Globus pallidus (tissue), 1 donor: ENCODE data around the gene MDH2.
"Not testable (repeated sequence)": the region's sequence is repeated elsewhere in the genome, so short reads cannot be mapped to it uniquely, and the experiment has no call there.

Experiments used
- DNase-seq: peaks from one replicate; pipeline ENCODE4 v3.0.0-alpha.2; 2015; ENCODE audit warnings: low spot score

Gene MDH2

GRCh38 chr7:76047811-76048667, at the start of gene MDH2, which contains the start of gene STYXL1:
Gene MDH2, plus strand, starts transcription at chr7:76048106. Its CDS starts 55 bp downstream, at chr7:76048161.
Gene STYXL1, minus strand, starts transcription at chr7:76048000. Its CDS starts 17,477 bp downstream, at chr7:76030523.
- peak; percentile 90 for DNase-seq

DNA sequence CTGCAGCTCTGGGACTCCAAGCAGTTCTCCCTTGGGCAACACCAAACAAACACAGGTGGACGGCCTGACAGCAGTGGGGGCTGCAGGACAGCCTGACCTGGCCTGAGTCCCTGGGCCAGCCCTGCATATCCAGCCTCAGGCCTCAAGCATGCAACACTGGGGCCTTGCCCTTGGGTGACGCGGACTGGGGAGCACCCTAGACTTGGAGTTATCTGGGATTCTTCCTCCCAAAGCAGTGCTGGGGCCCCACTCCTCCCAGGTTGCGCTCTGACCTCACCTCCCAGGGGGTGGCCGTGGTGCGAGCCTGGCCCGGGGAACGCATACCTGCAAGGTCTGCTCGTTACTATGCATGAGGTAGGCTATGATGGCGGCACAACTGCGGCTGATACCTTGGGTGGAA, 47.3 kb upstream of the MDH2 start:
- no peak for DNase-seq

DNA sequence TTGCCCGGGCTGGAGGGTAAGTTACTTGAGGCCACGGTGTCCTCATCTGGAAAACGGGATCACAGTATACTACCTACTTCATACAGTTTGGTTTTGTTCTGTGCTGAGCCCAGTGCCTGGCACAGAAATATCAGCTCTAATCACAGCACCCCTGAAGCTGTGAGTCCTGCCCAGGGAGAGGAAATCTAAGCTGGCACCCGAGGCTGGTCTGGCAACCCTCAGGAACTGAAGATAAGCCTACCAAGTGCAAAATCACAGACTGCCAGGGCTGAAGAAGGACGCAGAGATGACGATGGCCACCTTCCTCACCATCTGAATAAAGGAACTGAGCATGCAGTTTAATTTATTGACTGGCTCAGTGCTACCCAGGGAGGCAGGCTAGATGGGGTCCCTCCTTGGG, 45.8 kb upstream of the MDH2 start:
- no peak for DNase-seq

DNA sequence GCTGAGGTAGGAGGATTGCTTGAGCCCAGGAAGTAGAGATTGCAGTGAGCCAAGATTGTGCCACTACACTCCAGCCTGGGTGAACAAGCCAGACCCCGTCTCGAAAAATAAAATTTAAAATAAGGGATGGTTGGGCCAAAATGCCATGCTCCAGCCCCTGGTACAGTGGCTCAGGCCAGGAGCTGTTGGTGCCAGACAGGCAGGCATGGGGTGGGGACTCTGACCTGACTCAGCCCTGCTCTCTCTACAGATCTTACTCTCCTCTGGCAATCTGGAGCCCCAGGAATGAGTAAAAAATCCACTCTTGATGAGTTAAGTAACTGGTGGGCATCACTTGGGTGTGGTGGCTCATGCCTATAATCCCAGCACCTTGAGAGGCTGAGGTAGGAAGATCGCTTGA, 45.1 kb upstream of the MDH2 start:
- no peak for DNase-seq

DNA sequence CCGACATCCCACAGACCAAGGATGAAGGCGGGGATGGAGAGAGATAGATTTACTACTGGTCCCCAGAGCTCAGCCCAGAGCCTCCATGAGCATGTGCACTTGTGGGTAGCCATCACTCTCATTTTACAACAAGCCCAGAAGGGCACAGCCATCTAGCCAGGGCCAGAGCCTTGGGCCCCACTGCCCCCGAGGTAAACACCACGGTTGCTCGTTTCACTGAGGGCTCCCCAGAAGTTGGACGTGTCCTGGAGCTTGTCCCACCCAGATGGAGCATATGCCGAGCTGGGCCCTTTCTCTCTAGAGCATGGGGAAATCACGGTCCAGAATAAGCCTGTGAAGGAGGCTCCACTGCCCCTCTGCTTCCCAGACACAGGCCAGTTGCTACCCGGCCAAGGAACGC, 44.6 kb upstream of the MDH2 start:
- DNase-seq = no peak

DNA sequence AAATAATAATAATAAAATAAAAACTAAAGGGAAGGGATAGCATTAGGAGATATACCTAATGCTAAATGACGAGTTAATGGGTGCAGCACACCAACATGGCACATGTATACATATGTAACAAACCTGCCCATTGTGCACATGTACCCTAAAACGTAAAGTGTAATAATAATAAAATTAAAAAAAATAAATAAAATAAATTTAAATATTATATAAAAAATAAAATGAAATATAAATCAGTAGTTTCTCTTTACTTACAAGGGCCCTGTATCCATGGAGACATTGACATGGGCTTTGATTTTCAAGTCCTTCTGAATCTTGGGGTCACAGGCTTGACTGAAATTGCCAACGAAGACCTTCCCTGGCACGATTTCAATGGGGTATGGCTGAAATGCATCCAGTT, 42.9 kb upstream of the MDH2 start:
- DNase-seq = not testable (repeated sequence)

DNA sequence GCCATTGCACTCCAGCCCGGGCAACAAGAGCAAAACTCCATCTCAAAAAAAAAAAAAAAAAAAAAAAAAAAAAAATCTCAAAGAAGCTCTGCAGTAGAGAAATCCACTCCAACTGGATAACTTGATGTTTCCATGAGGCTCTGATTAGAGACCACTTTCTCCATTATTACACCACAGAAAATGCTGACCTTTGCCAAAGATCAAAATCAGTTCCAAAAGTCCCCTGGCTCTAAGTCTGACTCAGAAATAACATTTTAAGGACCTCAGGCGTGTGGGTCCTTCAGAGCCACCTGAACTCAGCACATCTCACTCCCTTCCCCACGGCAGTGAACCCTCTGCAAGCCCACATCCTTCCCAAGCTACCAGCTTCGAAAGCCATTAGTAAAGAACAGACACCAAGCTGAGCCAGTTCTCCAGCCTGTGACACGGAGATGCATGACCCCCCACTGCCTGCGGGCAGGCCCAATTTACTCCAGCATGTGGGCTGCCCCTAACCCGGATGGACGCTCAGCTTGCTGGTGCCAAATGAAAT, 39.7 kb upstream of the MDH2 start:
- DNase-seq = no peak

DNA sequence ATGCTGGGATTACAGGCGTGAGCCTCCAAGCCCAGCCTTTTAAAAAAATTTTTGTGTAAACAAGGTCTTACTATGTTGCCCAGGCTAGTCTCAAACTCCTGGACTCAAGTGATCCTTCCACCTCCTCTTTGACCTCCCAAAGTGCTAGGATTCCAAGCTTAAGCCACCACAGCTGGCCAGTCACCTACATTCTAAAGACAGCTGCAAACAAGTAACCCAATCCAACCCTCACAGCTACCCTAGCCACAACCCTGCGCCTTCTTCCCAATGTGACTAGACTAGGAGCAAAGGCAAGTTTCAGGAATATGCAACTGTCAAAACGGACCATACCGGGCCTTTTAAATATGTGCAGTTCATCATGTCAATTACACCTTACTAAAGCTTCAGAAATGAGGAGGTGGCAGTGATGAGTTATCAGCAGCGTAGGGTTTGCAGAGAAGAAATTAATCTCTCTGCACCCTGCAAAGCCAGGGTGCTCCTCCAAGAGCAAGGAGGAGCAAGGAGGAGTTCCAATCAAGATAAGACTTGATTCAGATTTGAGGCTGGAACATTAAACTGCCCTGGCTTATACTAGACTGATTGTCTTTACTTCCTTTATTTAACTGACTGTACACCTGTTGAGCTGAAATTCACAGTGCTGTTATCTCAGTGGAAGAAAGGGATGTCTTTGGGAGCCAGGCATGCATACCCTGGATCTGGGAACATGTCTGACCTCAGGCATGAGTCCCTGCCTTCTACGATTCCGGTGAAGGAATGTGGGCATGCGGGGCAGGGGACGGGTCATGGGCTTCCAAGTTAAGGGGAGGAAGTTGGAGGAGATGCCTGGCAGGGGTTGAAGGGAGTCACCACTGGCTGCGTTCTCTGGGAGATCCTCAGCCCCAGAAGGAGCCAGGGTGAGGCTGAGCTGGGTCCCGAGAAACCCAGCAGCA, 38.0 kb upstream of the MDH2 start:
- DNase-seq = no peak

- no peak for DNase-seq
These were observed 36.5 kb upstream of the MDH2 start for GRCh38 chr7:76011442-76011861.

DNA sequence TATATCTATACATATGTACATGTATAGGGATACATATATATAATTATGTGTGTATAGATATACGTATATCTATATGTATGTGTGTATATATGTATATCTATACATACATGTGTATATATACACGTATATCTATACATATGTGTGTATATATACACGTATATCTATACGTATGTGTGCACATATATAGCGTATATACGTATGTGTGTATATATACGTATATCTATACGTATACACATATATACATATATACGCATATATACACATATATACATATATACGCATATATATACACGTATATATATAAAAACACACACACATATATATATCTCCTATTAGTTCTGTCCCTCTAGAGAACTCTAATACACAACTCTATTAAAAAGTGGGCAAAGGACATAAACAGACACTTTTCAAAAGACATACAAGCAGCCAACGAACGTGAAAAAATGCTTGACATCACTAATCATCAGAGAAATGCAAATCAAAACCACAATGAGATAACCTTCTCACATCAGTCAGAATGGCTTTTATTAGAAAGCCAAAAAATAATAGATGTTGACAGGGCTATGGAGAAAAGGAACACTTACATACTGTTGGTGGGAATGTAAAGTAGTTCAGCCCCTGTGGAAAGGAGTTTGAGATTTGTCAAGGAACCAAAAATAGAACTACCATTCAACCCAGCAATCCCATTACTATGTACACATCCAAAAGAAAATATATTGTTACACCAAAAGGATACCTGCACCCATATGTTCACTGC, 31.5 kb upstream of the MDH2 start:
- no peak for DNase-seq

- DNase-seq = not testable (repeated sequence)
These were observed 29.4 kb upstream of the MDH2 start for GRCh38 chr7:76018520-76018919.

GRCh38 chr7:76020031-76020714, 27.7 kb upstream of the MDH2 start:
- peak; percentile 53 for DNase-seq

DNA sequence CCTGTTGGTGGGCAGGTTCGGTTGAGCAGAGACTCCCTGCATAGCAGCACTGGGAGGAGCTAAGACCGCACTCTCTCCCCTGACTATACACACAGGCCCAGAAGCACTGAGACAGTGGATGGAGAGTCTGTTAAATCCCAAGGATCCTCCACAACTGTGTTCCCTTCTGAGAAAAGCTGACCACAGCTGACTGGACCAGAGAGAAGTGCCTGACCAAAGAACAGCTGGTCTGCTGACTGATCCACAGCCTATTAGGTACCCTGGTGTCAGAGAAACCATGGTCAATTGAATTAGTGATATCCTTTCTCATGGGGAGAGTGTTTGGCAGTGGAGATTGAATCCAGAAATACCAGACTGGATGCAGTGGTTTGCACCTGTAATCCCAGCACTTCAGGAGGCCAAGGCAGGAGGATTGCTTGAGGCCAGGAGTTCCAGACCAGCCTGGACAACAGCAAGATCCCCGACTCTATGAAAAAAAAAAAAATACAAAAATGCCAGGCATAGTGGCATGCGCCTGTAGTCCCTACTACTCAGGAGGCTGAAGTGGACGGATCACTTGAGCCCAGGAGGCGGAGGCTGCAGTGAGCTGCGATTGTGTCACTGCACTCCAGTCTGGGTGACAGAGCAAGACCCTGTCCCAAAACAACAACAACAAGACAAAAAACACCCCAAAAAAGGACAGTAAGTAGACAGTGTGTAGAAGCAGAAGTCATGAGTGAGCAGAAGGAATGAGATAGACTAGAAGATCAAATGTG, 25.7 kb upstream of the MDH2 start:
- no peak for DNase-seq

DNA sequence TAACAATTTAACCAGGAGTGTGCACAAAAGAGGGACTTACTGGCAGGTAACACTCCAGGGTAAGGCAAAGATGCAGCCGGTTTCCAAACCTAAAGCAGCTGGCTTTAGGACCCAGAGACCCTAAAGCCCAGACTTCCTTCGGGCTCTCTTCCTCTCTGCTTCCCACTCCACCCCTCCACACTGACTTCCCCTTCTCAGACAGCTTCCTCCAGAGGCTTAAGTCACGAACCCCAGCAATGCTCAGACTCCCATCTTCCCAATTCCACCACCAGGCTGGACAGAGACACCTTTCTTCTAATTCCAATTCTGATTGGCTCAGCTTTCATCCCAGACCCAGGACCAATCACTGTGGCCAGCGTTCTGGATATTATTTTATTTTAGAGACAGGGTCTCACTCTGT, 24.9 kb upstream of the MDH2 start:
- peak; percentile 40 for DNase-seq

DNA sequence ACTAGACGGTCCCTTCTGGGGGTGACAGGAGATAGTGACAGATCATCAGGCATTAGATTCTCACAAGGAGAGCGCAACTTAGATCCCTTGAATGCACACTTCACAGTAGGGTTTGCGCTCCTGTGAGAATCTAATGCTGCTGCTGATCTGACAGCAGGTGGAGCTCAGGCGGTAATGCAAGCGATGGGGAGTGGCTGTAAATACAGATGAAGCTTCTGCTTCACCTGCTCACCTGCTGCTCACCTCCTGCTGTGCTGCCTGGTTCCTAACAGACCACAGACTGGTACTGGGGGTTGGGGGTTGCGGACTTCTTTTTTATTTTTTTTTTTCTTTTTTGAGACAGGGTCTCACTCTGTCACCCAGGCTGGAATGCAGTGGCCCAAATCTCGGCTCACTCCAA, 18.2 kb upstream of the MDH2 start:
- DNase-seq = not testable (repeated sequence)

DNA sequence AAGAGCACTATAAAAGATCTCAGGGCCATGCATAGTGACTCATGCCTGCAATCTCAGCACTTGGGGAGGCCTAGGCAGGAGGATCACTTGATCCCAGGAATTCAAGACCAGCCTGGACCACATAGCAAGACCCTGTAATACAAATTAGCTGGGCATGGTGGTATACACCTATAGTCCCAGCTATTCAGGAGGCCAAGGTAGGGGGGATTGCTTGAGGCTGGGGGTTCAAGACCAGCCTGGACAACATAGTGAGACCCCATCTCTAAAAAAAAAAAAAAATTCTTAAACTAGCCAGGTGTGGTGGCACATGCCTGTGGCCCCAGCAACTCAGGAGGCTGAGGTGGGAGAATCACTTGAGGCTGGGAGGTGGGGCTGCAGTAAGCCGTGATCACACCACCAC, 15.9 kb upstream of the MDH2 start:
- DNase-seq = no peak

GRCh38 chr7:76037310-76037709, 10.6 kb upstream of the MDH2 start:
- no peak for DNase-seq

GRCh38 chr7:76040126-76040525, 7.8 kb upstream of the MDH2 start:
- no peak for DNase-seq

DNA sequence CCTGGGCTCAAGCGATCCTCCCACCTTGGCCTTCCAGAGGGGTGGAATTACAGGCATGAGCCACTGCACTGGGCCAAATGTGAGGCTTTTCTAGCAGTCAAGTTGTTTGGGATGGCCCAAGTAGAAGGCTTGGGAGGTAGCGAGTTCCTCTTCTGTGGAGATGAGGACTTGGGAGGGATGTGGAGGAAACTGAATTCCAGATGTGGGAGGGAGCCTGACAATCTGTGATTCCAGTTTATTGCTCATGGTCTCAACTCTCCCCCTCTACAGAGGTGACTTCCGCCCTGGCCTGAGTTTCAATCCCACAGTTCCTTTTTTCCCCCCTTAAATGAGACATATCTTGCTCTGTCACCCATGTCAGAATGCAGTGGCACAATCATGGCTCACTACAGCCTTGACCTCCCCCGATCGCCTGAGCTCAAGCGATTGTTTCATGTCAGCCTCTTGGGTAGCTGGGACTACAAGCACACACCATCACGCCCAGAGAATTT, 3.5 kb upstream of the MDH2 start:
- DNase-seq = no peak

- no peak for DNase-seq
These were observed 548 bp upstream of the MDH2 start for GRCh38 chr7:76047305-76047810.
